Hepatocyte (in vitro differentiated cells): ENCODE data around the gene CCDC167.

ENCODE experiments used
- CTCF ChIP-seq: fragments of 200-600 bp; sonication (generic); IDR thresholded peaks from 2 replicates; pipeline ENCODE4 v1.5.1; 2016; ENCODE audit warnings: antibody characterized with exemption, mild to moderate bottlenecking; ENCODE audit not compliant: poor library complexity
- EZH2 ChIP-seq: fragments of 200-600 bp; sonication (generic); IDR thresholded peaks from 2 replicates; pipeline ENCODE4 v1.6.1; 2016; ENCODE audit warnings: antibody characterized with exemption, mild to moderate bottlenecking, borderline replicate concordance

GRCh38 chr6:37491830-37492208 is 7.9 kb downstream of the CCDC167 start:
- TF ChIP-seq CTCF (no peak), EZH2 (no peak)
